Osteocyte (in vitro differentiated cells): ENCODE measurements around the gene WNT9B. TPM values are rescaled to one million over a fixed set of nuclear protein-coding genes. Genes with fewer than 3 reads are reported as not detected.
A peak's percentile ranks its signal among the peaks of the same experiment; 100 is the strongest.

Experiments used
- DNase-seq: peaks from one replicate; pipeline ENCODE4 v3.0.0; 2021; ENCODE audit warnings: mixed read lengths; ENCODE audit not compliant: unreplicated experiment; ENCODE audit errors: extremely low spot score
- H3K27ac Mint-ChIP-seq: one replicate; pipeline ENCODE4 v1.8.0; 2021; ENCODE audit warnings: mild to moderate bottlenecking, mixed read lengths; ENCODE audit not compliant: unreplicated experiment
- H3K27me3 Mint-ChIP-seq: one replicate; pipeline ENCODE4 v1.8.0; 2021; ENCODE audit warnings: mixed read lengths; ENCODE audit not compliant: unreplicated experiment
- H3K36me3 Mint-ChIP-seq: one replicate; pipeline ENCODE4 v1.8.0; 2021; ENCODE audit warnings: mixed read lengths; ENCODE audit not compliant: unreplicated experiment
- H3K4me1 Mint-ChIP-seq: one replicate; pipeline ENCODE4 v1.8.0; 2021; ENCODE audit warnings: mixed read lengths; ENCODE audit not compliant: unreplicated experiment
- H3K4me3 Mint-ChIP-seq: one replicate; pipeline ENCODE4 v1.8.0; 2021; ENCODE audit warnings: mild to moderate bottlenecking, moderate library complexity, mixed read lengths; ENCODE audit not compliant: unreplicated experiment
- H3K9me3 Mint-ChIP-seq: one replicate; pipeline ENCODE4 v1.8.0; 2021; ENCODE audit warnings: mixed read lengths; ENCODE audit not compliant: unreplicated experiment
- total RNA-seq: library from RNA; stranded (reverse); gene quantifications from 2 replicates; pipeline ENCODE4 v1.2.1, GENCODE V29; 2021
- TF ChIP-seq, protein P1 (sequence below): fragments of 200-600 bp; sonication (generic); IDR thresholded peaks from 2 replicates; pipeline ENCODE4 v1.5.0; 2021; ENCODE audit warnings: antibody characterized with exemption, mild to moderate bottlenecking, moderate library complexity

WNT9B gene
- total RNA-seq, 1 donor from 2014 or later = not detected

DNA sequence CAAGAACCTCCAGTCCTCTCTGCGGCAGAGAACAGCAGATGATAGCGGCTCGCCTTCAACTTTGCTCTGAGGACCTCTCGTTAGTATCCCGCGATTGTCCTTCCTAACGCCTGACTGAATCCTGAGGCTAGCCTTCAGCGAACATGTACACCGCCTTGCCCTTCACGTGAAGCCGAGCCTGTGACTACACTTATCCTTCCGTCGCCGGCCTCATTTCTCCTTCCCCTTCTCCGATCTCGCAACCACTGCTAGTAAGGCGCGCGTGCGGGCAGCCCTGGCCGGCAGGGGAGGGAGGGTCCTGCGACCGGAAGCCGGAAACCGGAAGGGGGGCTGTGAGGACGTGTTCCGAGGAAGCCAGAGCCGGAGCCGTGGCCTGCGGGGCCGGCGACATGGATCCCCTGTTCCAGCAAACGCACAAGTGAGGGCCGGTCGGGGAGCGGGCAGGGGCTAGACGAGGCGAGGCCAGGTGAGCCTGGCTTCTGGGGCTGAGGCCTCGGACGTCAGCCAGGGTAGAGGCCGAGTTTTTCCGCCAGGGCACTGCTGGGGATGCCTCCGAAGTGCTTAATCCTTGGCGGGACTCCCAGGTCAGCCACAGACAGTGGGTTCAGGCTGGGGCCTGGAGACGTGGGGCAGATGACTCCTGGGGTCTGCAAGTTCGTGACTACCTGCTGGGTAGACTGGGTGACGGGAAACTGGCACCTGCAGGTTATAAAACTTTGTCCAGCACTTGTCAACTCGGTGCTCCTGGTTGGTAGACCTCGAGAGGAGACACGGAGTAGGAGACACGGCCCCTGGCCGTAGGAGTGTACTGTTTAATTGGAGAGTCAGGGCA is 71.6 kb downstream of the WNT9B start, which contains the start of gene GOSR2:
TSS of gene GOSR2 (plus strand) at position 357 of the 832 bp plus-strand sequence. CDS start at position 390, 33 bp downstream.
- H3K9me3 Mint-ChIP-seq = no peaks in the 10 kb centered on the region
- peak within 1 kb of the TSS; percentile 84 for H3K4me3 Mint-ChIP-seq
- TF ChIP-seq, protein P1, sequence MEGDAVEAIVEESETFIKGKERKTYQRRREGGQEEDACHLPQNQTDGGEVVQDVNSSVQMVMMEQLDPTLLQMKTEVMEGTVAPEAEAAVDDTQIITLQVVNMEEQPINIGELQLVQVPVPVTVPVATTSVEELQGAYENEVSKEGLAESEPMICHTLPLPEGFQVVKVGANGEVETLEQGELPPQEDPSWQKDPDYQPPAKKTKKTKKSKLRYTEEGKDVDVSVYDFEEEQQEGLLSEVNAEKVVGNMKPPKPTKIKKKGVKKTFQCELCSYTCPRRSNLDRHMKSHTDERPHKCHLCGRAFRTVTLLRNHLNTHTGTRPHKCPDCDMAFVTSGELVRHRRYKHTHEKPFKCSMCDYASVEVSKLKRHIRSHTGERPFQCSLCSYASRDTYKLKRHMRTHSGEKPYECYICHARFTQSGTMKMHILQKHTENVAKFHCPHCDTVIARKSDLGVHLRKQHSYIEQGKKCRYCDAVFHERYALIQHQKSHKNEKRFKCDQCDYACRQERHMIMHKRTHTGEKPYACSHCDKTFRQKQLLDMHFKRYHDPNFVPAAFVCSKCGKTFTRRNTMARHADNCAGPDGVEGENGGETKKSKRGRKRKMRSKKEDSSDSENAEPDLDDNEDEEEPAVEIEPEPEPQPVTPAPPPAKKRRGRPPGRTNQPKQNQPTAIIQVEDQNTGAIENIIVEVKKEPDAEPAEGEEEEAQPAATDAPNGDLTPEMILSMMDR = no peak
- peak; percentile 95 for DNase-seq
- peaks cover 33% of the 10 kb centered on the region for H3K4me1 Mint-ChIP-seq
- no peaks in the 10 kb centered on the region for H3K36me3 Mint-ChIP-seq
- H3K27me3 Mint-ChIP-seq = no peaks in the 10 kb centered on the region
- H3K27ac Mint-ChIP-seq = peak within 1 kb of the TSS; percentile 100

DNA sequence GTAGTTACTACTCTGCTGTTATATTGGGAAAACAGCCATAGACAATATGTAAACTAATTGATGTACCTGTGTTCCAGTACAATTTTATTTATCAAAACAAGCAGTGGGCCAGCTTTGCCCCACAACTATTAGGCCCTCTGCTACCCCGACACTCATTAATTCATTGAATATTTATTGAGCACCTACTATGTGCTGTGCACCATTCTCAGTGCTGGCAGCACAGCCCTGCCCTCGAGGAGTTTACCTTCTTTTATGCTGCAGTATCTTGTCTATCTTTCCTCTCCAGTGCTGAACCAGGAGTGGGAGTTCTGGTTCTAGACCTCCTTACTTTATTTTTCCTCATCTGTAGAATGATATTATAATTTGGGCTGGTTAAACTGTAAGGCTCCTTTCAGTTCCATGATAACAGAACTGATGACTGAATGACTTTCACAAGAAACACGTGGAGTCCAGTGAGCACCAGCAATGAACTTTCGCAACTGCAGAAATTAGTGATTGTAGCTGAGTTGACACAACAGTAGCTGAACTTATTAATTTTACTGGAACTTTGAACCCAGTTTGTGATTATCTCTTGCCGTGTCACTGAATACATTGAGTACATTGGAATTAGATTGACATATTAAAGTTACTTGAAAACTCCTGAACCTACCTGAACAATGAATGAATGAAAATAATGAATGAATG is 73.9 kb downstream of the WNT9B start:
- no peaks in the 10 kb centered on the region for H3K9me3 Mint-ChIP-seq
- peak overlapping the region; percentile 18 for H3K4me3 Mint-ChIP-seq
- TF ChIP-seq, protein P1 = no peak
- H3K36me3 Mint-ChIP-seq = peaks cover 3% of the 10 kb centered on the region
- DNase-seq = no peak
- no peaks in the 10 kb centered on the region for H3K27me3 Mint-ChIP-seq
- peaks cover 46% of the 10 kb centered on the region for H3K4me1 Mint-ChIP-seq
- H3K27ac Mint-ChIP-seq = no peak overlapping the region

DNA sequence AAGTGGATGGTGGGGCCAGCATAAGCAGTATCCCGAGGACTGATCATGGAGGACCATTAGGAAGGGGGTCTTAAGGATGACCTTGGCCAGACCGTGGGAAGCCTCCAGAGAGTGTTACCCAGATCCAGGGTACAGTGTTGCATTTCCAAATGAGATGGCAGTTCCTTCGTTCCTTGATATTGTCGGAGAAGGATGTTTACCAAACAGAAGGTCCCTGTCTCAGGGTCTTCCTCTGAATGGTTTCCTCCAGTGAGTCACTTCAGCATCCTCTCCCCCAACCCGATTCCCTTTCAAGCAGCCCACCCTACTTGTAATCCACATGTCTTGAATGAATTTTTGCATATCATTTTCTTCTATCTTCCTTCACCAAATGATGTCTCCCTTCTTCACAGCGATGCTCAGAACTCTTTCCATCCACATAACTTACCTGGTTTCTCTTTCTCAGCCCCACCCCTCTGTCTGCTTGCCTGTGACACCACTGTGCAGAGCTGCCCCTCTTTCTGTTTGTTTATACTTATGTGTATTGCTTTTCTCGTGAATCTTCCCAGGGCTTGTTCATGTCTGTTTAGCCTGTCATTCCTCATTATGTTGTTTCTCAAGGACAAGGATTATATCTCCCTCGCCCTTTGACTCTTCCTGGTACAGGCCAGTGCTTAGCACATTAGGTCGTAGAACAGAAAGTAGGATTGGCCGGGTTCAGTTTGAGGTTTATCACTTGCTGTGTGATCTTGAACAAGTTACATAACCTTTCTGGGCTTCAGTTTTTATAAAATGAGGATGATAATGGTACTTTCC is 77.3 kb downstream of the WNT9B start:
- no peak overlapping the region for H3K4me3 Mint-ChIP-seq
- H3K9me3 Mint-ChIP-seq = no peaks in the 10 kb centered on the region
- no peak overlapping the region for H3K27ac Mint-ChIP-seq
- peaks cover 42% of the 10 kb centered on the region for H3K4me1 Mint-ChIP-seq
- no peak for DNase-seq
- peaks cover 29% of the 10 kb centered on the region for H3K36me3 Mint-ChIP-seq
- TF ChIP-seq, protein P1 = no peak
- H3K27me3 Mint-ChIP-seq = no peaks in the 10 kb centered on the region

DNA sequence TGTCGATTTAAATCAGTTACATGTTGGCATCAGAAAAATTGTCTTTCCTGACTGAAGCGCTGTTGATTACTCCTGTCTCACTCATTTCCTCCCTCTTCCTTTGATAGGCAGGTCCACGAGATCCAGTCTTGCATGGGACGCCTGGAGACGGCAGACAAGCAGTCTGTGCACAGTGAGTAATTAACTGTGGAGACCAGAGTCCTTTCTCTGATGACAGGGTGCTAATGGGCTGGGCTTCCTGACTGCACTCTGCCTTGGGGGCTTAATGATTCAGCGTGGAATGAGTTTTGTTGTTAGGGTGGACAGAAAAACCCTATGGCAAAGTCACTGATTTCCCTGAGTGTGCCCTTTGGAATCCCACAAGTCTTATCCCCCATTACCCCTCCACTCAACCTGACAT is 78.0 kb downstream of the WNT9B start:
- H3K4me3 Mint-ChIP-seq = no peak overlapping the region
- peaks cover 35% of the 10 kb centered on the region for H3K4me1 Mint-ChIP-seq
- H3K36me3 Mint-ChIP-seq = peaks cover 35% of the 10 kb centered on the region
- peak overlapping the region; percentile 6 for H3K27ac Mint-ChIP-seq
- no peak for DNase-seq
- no peaks in the 10 kb centered on the region for H3K27me3 Mint-ChIP-seq
- TF ChIP-seq, protein P1 = no peak
- no peaks in the 10 kb centered on the region for H3K9me3 Mint-ChIP-seq
